Mucosa of descending colon (tissue), 3 donors: ENCODE data around the gene LGALS7B. TPM values are rescaled to one million over a fixed set of nuclear protein-coding genes. Genes with fewer than 3 reads are reported as not detected.

ENCODE experiments used
- ATAC-seq: fragments of 200-7000 bp; cut with Tn5 transposase; one replicate; pipeline ENCODE4 v1.9.1; 2020; ENCODE audit warnings: mild to moderate bottlenecking, moderate library complexity
- DNase-seq, 3 donors: peaks; one replicate each; pipeline ENCODE4 v3.0.0-alpha.2; 2020
- H3K36me3 ChIP-seq: fragments of 200-600 bp; one replicate; pipeline ENCODE4 v1.8.0; 2021; ENCODE audit warnings: low read depth, mild to moderate bottlenecking
- H3K4me1 ChIP-seq: fragments of 200-600 bp; one replicate; pipeline ENCODE4 v1.8.0; 2021; ENCODE audit warnings: low read depth, mild to moderate bottlenecking
- H3K4me3 ChIP-seq: fragments of 200-600 bp; one replicate; pipeline ENCODE4 v1.8.0; 2021; ENCODE audit warnings: mild to moderate bottlenecking
- H3K9me3 ChIP-seq: fragments of 200-600 bp; one replicate; pipeline ENCODE4 v1.8.0; 2021; ENCODE audit warnings: mild to moderate bottlenecking
- intact Hi-C, 2 donors: fragments of 100-400 bp; cut with DNase I in 1 of 2; cut with micrococcal nuclease in 1 of 2; formaldehyde crosslinking; loops; one replicate each; pipeline versions ENCODE4 v1.11.0 to v1.11.1; 2022; cut with DNase I, micrococcal nuclease
- total RNA-seq, 3 donors: library from RNA; stranded (reverse); fragmentation: NEBNext Ultra II Directional in 2 of 3; extraction: Animal tissue kit (Norgen Biotek cat#: 25700) in 2 of 3; gene quantifications; one replicate each; pipeline versions ENCODE4 v1.2.1 to v1.2.4, GENCODE V29; 2021 to 2023
- TF ChIP-seq, protein P1 (sequence below): fragments of 200-600 bp; IDR thresholded peaks from one replicate; pipeline ENCODE4 v1.8.0; 2022; ENCODE audit warnings: antibody characterized with exemption, mild to moderate bottlenecking
- donor health status: DM: no; HTN: no; CAD: no; lungs with moderate emphysema.
- donor health status: DM: no; HTN: no; CAD: no.
- donor health status: DM: no; HTN: yes; CAD: no.

LGALS7B gene
- total RNA-seq, 3 donors from 2014 or later, result not detected

DNA sequence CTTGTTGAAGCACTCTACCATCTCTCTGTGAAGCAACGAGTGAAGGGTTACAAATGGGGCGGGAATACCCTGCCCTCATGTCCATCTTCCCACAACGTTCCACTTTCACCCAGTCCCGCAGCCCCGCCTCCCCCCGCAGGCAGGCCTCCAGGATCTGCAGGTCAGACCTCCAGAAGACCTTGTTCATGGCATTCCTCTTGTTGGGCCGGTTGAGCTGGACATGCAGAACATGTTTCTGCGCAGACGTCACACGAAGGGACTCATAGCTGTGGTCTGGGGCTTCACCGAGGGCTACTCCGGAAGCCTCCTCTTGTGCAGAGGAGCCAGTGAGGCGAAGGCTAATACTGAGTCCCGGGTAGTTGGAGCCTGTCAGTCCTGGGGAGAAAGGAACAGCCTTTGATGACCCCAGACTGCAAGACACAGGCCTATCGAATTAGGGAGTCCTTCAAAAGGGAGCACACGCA, 42.2 kb downstream of the LGALS7B start:
- ATAC-seq (peak; percentile 62), DNase-seq (peak; percentile 79 to 87 (median 86))
- intact Hi-C loops, result no loop called here
- TF ChIP-seq, protein P1, sequence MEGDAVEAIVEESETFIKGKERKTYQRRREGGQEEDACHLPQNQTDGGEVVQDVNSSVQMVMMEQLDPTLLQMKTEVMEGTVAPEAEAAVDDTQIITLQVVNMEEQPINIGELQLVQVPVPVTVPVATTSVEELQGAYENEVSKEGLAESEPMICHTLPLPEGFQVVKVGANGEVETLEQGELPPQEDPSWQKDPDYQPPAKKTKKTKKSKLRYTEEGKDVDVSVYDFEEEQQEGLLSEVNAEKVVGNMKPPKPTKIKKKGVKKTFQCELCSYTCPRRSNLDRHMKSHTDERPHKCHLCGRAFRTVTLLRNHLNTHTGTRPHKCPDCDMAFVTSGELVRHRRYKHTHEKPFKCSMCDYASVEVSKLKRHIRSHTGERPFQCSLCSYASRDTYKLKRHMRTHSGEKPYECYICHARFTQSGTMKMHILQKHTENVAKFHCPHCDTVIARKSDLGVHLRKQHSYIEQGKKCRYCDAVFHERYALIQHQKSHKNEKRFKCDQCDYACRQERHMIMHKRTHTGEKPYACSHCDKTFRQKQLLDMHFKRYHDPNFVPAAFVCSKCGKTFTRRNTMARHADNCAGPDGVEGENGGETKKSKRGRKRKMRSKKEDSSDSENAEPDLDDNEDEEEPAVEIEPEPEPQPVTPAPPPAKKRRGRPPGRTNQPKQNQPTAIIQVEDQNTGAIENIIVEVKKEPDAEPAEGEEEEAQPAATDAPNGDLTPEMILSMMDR, result no peak
- Histone ChIP-seq H3K4me1 (peaks cover 35% of the 10 kb centered on the region), H3K36me3 (no peaks in the 10 kb centered on the region), H3K4me3 (peak overlapping the region; percentile 54), H3K9me3 (no peaks in the 10 kb centered on the region)

DNA sequence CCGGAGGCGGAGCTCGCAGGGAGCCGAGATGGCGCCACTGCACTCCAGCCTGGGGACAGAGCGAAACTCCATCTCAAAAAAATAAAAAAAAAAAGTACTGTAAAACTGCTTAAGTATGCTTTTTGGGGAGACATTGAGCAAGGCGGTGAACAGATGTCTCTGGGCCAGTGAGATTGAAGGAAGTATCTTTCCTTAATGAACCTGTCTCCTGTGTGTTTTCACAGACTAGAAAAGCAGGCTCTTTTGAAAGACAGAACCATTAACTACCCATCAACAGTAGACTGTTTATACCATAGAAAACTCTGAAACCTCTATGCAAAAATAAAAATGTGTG, 44.1 kb downstream of the LGALS7B start:
- Histone ChIP-seq H3K9me3 (no peaks in the 10 kb centered on the region), H3K36me3 (peaks cover 9% of the 10 kb centered on the region), H3K4me1 (peaks cover 31% of the 10 kb centered on the region), H3K4me3 (no peak overlapping the region)
- TF ChIP-seq, protein P1, result no peak
- ATAC-seq (no peak), DNase-seq (no peak)
- intact Hi-C loops, result no loop called here

DNA sequence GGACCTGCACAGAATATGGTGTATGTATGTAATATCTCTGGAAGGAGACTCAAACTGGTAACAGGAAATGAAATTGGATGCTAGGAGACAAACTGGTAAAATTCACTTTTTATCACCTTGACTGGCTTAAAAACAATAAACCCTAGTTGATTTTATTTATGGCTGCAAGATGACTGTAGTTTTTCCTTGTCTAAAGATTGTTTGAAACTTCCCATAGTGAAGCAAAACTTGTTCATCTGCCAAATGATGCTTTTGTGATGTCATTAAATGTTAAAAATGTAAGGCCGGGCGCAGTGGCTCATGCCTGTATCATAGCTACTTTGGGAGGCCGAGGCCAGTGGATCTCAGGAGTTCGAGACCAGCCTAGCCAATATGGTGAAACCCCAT, 45.1 kb downstream of the LGALS7B start:
- intact Hi-C loops, result no loop called here
- Histone ChIP-seq H3K9me3 (no peaks in the 10 kb centered on the region), H3K4me1 (peaks cover 30% of the 10 kb centered on the region), H3K4me3 (no peak overlapping the region), H3K36me3 (peaks cover 12% of the 10 kb centered on the region)
- ATAC-seq, result no peak
- no peak for DNase-seq
- TF ChIP-seq, protein P1, result no peak

DNA sequence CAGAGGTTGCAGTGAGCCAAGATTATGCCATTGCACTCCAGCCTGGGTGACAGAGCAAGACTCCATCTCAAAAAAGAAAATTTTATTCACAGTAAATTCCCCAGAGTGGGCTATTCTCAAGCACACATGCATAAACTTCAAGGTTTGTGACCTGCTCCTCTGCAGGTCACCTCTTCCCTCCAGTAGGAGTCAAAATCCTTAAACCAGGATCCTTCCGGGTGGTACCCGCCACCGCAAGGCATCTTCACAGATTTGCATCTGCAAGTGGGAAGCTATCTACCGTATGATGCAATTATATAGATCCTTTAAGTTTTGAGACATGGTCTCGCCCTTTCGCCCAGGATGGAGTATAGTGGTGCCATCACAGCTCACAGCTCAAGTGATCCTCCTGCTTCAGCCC, 45.6 kb downstream of the LGALS7B start:
- Histone ChIP-seq H3K4me3 (no peak overlapping the region), H3K9me3 (no peaks in the 10 kb centered on the region), H3K4me1 (peaks cover 26% of the 10 kb centered on the region), H3K36me3 (peaks cover 17% of the 10 kb centered on the region)
- TF ChIP-seq, protein P1, result no peak
- intact Hi-C loops, result no loop called here
- no peak for DNase-seq
- ATAC-seq, result no peak

DNA sequence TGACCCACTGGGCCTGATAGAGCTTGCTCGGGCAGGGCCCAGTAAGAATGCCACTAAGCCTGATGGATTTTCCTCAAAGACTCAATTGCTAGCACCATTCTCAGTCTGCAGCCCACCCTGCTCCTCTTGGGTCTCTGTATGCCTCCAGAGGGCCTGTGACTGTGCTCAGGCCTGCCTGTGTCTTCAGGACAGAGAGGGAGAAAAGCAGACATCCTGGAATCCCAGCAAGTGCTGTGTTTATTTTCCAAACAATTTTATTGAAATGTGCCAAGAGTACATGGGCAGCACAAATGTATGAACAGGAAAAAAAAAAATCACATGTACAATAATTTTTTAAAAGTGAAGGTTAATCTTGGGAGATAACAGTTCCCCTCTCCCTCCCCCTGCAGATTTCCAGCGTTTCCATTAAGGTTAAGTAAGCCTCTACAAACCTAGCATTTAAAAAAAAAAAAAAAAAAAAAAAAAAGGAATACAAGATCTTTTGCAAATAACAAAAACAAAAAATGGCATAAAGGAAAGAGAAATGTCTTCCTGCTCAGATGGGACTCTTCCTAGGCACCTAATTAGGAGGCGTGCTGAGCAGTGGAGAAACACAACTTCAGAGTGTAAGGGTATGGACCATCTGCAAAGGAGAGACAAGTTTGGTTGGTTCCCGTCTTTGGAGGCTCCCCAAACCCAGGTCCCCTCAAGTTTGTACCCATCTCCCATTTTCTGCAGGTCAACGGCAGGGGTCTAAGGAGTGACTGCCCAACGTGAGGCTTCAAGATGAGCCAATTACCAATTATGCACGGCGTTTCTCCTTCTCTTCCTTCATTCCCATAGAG, 47.4 kb downstream of the LGALS7B start:
- DNase-seq (peak in 1 of 3 donors; percentile 5), ATAC-seq (no peak)
- peaks cover 13% of the 10 kb centered on the region for H3K4me1 ChIP-seq
- no peaks in the 10 kb centered on the region for H3K9me3 ChIP-seq
- no peak overlapping the region for H3K4me3 ChIP-seq
- TF ChIP-seq, protein P1, result no peak
- peaks cover 25% of the 10 kb centered on the region for H3K36me3 ChIP-seq
- intact Hi-C loops, result no loop called here
